HCT116 (cell line): ENCODE measurements around the gene MARCHF2. TPM values are rescaled to one million over a fixed set of nuclear protein-coding genes. Genes with fewer than 3 reads are reported as not detected.
A peak's percentile ranks its signal among the peaks of the same experiment; 100 is the strongest.

Source experiments
- ATAC-seq: fragments of 200-7000 bp; cut with Tn5 transposase; 2 replicates; pipeline ENCODE4 v1.9.1; 2020; ENCODE audit warnings: mild to moderate bottlenecking, moderate library complexity
- BruUV-seq: library from RNA; stranded (reverse); fragments of 400-500 nt; replicated peaks from 2 replicates; lab custom pipeline; 2021; lab: Mats Ljungman, UMichigan
- CTCF ChIA-PET: fragments of 300-600 bp; sonication (Branson Sonifier 250); formaldehyde crosslinking; loops from one replicate; lab custom pipeline; 2021; ENCODE audit warnings: antibody characterized with exemption; lab: Charles Lee
- POLR2A ChIA-PET: fragments of 300-600, 350-600 bp; sonication (Branson Sonifier 250); formaldehyde crosslinking; loops from one replicate; lab custom pipeline; 2021; ENCODE audit warnings: antibody characterized with exemption; lab: Charles Lee
- RAD21 ChIA-PET, 2 experiments: fragments of 300-600 bp; sonication (Branson Sonifier 250); formaldehyde crosslinking; loops; one replicate each; lab custom pipeline; 2023; ENCODE audit warnings: low total read pairs in 2 of 2; ENCODE audit not compliant: uncharacterized antibody in 2 of 2, unreplicated experiment in 2 of 2, low non-redundant PET in 1 of 2; lab: Charles Lee
- DNase-seq: peaks from one replicate; pipeline ENCODE4 v3.0.0-alpha.2; 2010; ENCODE audit warnings: low read depth, low spot score
- H2AFZ ChIP-seq: fragments of 200-600 bp; shearing (Covaris generic), sonication (generic); 2 replicates; pipeline ENCODE4 v1.6.1; 2017; ENCODE audit warnings: low read depth, mixed run types, mixed read lengths, antibody characterized with exemption, low read length; ENCODE audit not compliant: poor library complexity, severe bottlenecking
- H3K27ac ChIP-seq: 2 replicates; pipeline ENCODE4 v1.5.1; 2012; ENCODE audit warnings: low read depth, low read length
- H3K27me3 ChIP-seq: fragments of 200-600 bp; sonication (generic); 2 replicates; pipeline ENCODE4 v1.6.1; 2016; ENCODE audit warnings: mixed run types, low read length, mixed read lengths; ENCODE audit not compliant: insufficient read depth
- H3K36me3 ChIP-seq, 2 experiments: fragments of 200-500 bp in 1 of 2; fragments of 200-600 bp in 1 of 2; sonication (Bioruptor generic) in 1 of 2; sonication (generic) in 1 of 2; 2 replicates each; pipeline versions ENCODE4 v1.5.1 to v1.6.1; 2014 to 2016; ENCODE audit warnings: low read length in 2 of 2, inconsistent platforms in 1 of 2, mixed read lengths in 1 of 2, mixed run types in 1 of 2; ENCODE audit not compliant: insufficient read depth in 2 of 2, control insufficient read depth in 1 of 2
- H3K4me1 ChIP-seq, 2 experiments: fragments of 200-600 bp in 1 of 2; sonication (generic) in 1 of 2; 2 replicates each; pipeline versions ENCODE4 v1.5.1 to v1.6.1; 2012 to 2017; ENCODE audit warnings: low read length in 2 of 2, inconsistent platforms in 1 of 2, mild to moderate bottlenecking in 1 of 2, mixed read lengths in 1 of 2, mixed run types in 1 of 2, moderate library complexity in 1 of 2; ENCODE audit not compliant: insufficient read depth in 2 of 2, control insufficient read depth in 1 of 2
- H3K4me2 ChIP-seq: fragments of 200-600 bp; sonication (generic); 2 replicates; pipeline ENCODE4 v1.6.1; 2017; ENCODE audit warnings: mixed run types, low read length, mixed read lengths
- H3K4me3 ChIP-seq, 2 experiments: fragments of 200-600 bp in 1 of 2; sonication (generic) in 1 of 2; replicated peaks in 1 of 2; 2 replicates each; pipeline ENCODE4 v1.5.1; 2011 to 2016; ENCODE audit warnings: low read length in 2 of 2, control low read depth in 1 of 2, low read depth in 1 of 2, mild to moderate bottlenecking in 1 of 2, mixed read lengths in 1 of 2, mixed run types in 1 of 2
- H3K79me2 ChIP-seq: fragments of 200-600 bp; sonication (generic); 2 replicates; pipeline ENCODE4 v1.6.1; 2017; ENCODE audit warnings: mild to moderate bottlenecking, mixed run types, low read length, moderate library complexity, mixed read lengths; ENCODE audit not compliant: insufficient read depth
- H3K9ac ChIP-seq: fragments of 200-600 bp; sonication (generic); 2 replicates; pipeline ENCODE4 v1.6.1; 2016; ENCODE audit warnings: low read length, mixed read lengths
- H3K9me2 ChIP-seq: fragments of 200-600 bp; sonication (generic), shearing (Covaris generic); 2 replicates; pipeline ENCODE4 v1.6.1; 2017; ENCODE audit warnings: mixed run types, mild to moderate bottlenecking, moderate library complexity; ENCODE audit not compliant: insufficient read depth
- H3K9me3 ChIP-seq, 2 experiments: fragments of 200-500 bp in 1 of 2; fragments of 200-600 bp in 1 of 2; sonication (Bioruptor generic) in 1 of 2; sonication (generic) in 1 of 2; 2 replicates each; pipeline ENCODE4 v1.6.1; 2014 to 2017; ENCODE audit warnings: low read length in 2 of 2, mixed read lengths in 2 of 2, inconsistent platforms in 1 of 2, low read depth in 1 of 2, mild to moderate bottlenecking in 1 of 2, mixed run types in 1 of 2, moderate library complexity in 1 of 2; ENCODE audit not compliant: control insufficient read depth in 1 of 2, insufficient read depth in 1 of 2
- H4K20me1 ChIP-seq: fragments of 200-600 bp; sonication (generic), shearing (Covaris generic); 2 replicates; pipeline ENCODE4 v1.6.1; 2017; ENCODE audit warnings: mixed run types, mild to moderate bottlenecking, moderate library complexity; ENCODE audit not compliant: insufficient read depth
- CBX3 ChIP-seq: IDR thresholded peaks from 2 replicates; pipeline ENCODE4 v1.6.1; 2012; ENCODE audit warnings: low read depth
- CTCF ChIP-seq, 3 experiments: fragments of 200-600 bp in 1 of 3; sonication (generic) in 1 of 3; IDR thresholded peaks in 2 of 3; conservative IDR thresholded peaks in 1 of 3; 2 replicates each; pipeline ENCODE4 v1.5.1; 2012 to 2017; ENCODE audit warnings: low read depth in 2 of 3, low read length in 2 of 3, antibody characterized with exemption in 1 of 3, borderline replicate concordance in 1 of 3, control low read depth in 1 of 3, mild to moderate bottlenecking in 1 of 3, mixed read lengths in 1 of 3, mixed run types in 1 of 3, moderate library complexity in 1 of 3; ENCODE audit not compliant: insufficient read depth in 1 of 3
- EGR1 ChIP-seq: IDR thresholded peaks from 2 replicates; pipeline ENCODE4 v1.6.1; 2012; ENCODE audit warnings: low read depth
- POLR2A ChIP-seq: IDR thresholded peaks from 2 replicates; pipeline ENCODE4 v1.7.0; 2011; ENCODE audit warnings: borderline replicate concordance; ENCODE audit not compliant: insufficient read depth, insufficient read length; ENCODE audit errors: extremely low read depth
- SIN3A ChIP-seq: IDR thresholded peaks from 2 replicates; pipeline ENCODE4 v1.6.1; 2012; ENCODE audit warnings: low read depth
- SP1 ChIP-seq: IDR thresholded peaks from 2 replicates; pipeline ENCODE4 v1.6.1; 2012; ENCODE audit warnings: low read depth
- YY1 ChIP-seq: IDR thresholded peaks from 2 replicates; pipeline ENCODE4 v1.6.1; 2011; ENCODE audit warnings: low read length, low read depth, moderate library complexity, mild to moderate bottlenecking; ENCODE audit not compliant: insufficient replicate concordance; ENCODE audit errors: extremely low read depth
- ZFX ChIP-seq: fragments of 450-650 bp; IDR thresholded peaks from 2 replicates; pipeline ENCODE4 v1.6.1; 2017
- ZNF274 ChIP-seq: fragments of 200-500 bp; sonication (Bioruptor generic); IDR thresholded peaks from 2 replicates; pipeline ENCODE4 v1.6.1; 2014; ENCODE audit warnings: mild to moderate bottlenecking, low read depth, low read length, inconsistent platforms
- intact Hi-C: fragments of 100-400 bp; cut with micrococcal nuclease; formaldehyde crosslinking; loops from 2 replicates; pipeline ENCODE4 v1.10.0; 2022
- total RNA-seq: library from RNA; stranded (reverse); gene quantifications from one replicate; pipeline ENCODE4 v1.2.1, GENCODE V29; 2021; ENCODE audit not compliant: unreplicated experiment
- TF ChIP-seq, protein P1 (sequence below): IDR thresholded peaks from 2 replicates; pipeline ENCODE4 v1.6.1; 2012; ENCODE audit warnings: low read depth
- TF ChIP-seq, protein P2 (sequence below): IDR thresholded peaks from 2 replicates; pipeline ENCODE4 v1.6.1; 2011; ENCODE audit warnings: mild to moderate bottlenecking, low read length, moderate library complexity; ENCODE audit not compliant: insufficient replicate concordance; ENCODE audit errors: extremely low read depth

The MARCHF2 gene
- total RNA-seq, 1 experiment from 2014 or later = 22.5 TPM

DNA sequence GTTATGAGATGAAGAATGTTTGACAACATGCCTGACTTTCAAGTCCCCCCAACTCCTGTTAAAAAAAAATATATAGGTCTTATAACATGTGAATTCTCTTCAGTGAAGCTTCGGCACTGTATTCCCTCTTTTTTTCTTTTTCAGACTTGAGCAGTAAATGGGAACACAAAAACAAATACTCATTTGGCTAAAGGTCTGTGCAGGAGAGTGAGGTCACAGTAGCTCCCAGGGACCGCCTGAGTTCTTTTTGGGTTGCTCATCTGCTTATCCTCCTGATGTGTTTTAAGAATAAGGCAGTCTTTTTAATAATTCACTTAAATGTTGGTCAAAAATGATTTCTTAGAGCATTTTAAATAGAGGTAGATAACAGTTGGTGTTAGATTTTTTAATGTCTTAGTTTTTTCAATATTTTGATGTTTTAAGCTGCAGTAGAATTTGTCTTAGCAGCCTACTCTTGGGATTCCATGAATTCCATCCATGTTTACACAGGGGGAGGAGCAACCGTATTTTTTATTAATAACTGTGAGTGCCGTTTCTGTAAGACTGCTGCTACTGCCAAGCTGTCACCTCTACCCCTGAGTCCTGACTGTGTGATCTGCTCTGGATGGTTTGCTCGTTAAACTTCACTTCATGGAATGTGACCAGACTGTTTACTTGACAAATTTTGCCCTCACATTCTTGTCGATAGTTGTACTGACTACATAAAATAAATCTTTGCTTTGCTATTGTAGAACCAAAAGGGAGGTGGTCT is 46.6 kb downstream of the MARCHF2 start:
- H3K27ac ChIP-seq = no peak overlapping the region; the same call in 1 of the 2 replicates
- TF ChIP-seq EGR1 = no peak
- TF ChIP-seq, protein P1, sequence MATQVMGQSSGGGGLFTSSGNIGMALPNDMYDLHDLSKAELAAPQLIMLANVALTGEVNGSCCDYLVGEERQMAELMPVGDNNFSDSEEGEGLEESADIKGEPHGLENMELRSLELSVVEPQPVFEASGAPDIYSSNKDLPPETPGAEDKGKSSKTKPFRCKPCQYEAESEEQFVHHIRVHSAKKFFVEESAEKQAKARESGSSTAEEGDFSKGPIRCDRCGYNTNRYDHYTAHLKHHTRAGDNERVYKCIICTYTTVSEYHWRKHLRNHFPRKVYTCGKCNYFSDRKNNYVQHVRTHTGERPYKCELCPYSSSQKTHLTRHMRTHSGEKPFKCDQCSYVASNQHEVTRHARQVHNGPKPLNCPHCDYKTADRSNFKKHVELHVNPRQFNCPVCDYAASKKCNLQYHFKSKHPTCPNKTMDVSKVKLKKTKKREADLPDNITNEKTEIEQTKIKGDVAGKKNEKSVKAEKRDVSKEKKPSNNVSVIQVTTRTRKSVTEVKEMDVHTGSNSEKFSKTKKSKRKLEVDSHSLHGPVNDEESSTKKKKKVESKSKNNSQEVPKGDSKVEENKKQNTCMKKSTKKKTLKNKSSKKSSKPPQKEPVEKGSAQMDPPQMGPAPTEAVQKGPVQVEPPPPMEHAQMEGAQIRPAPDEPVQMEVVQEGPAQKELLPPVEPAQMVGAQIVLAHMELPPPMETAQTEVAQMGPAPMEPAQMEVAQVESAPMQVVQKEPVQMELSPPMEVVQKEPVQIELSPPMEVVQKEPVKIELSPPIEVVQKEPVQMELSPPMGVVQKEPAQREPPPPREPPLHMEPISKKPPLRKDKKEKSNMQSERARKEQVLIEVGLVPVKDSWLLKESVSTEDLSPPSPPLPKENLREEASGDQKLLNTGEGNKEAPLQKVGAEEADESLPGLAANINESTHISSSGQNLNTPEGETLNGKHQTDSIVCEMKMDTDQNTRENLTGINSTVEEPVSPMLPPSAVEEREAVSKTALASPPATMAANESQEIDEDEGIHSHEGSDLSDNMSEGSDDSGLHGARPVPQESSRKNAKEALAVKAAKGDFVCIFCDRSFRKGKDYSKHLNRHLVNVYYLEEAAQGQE = no peak
- no peak for TF ChIP-seq ZNF274
- TF ChIP-seq POLR2A = no peak
- TF ChIP-seq CBX3 = no peak
- TF ChIP-seq CTCF (IDR thresholded peaks at IDR 0.05 in 2 of 3, conservative IDR thresholded peaks at IDR 0.05 in 1 of 3; ENCODE audit: borderline replicate concordance in 1 of 3, insufficient read depth in 1 of 3, low read depth in 2 of 3, low read length in 2 of 3) = no peak
- no peak for TF ChIP-seq SP1
- no peak for TF ChIP-seq YY1
- no peak for TF ChIP-seq ZFX
- no peak for TF ChIP-seq SIN3A
- TF ChIP-seq, protein P2, sequence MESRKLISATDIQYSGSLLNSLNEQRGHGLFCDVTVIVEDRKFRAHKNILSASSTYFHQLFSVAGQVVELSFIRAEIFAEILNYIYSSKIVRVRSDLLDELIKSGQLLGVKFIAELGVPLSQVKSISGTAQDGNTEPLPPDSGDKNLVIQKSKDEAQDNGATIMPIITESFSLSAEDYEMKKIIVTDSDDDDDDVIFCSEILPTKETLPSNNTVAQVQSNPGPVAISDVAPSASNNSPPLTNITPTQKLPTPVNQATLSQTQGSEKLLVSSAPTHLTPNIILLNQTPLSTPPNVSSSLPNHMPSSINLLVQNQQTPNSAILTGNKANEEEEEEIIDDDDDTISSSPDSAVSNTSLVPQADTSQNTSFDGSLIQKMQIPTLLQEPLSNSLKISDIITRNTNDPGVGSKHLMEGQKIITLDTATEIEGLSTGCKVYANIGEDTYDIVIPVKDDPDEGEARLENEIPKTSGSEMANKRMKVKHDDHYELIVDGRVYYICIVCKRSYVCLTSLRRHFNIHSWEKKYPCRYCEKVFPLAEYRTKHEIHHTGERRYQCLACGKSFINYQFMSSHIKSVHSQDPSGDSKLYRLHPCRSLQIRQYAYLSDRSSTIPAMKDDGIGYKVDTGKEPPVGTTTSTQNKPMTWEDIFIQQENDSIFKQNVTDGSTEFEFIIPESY = no peak
- H3K79me2 ChIP-seq = peaks cover 100% of the 10 kb centered on the region
- ChIA-PET RAD21 (no interaction called here), POLR2A (no interaction called here), CTCF (no interaction called here)
- H3K4me3 ChIP-seq = no peak overlapping the region
- H3K4me2 ChIP-seq = peak overlapping the region; percentile 16; the same call in 1 of the 2 replicates
- BruUV-seq = no TSS peak
- H4K20me1 ChIP-seq = peaks cover 85% of the 10 kb centered on the region
- H3K4me1 ChIP-seq = peaks cover 10 to 23% of the 10 kb centered on the region in 2 experiments
- H3K9ac ChIP-seq = no peak overlapping the region
- no peaks in the 10 kb centered on the region for H3K9me2 ChIP-seq
- DNase-seq = no peak
- H2AFZ ChIP-seq = no peak overlapping the region
- intact Hi-C loops = no loop called here
- H3K9me3 ChIP-seq = no peaks in the 10 kb centered on the region
- peaks cover 38 to 58% of the 10 kb centered on the region in 2 experiments for H3K36me3 ChIP-seq
- peak; percentile 59; the same call in 1 of the 2 replicates for ATAC-seq
- no peaks in the 10 kb centered on the region for H3K27me3 ChIP-seq
